Measurements from ENCODE around the gene BUD23. TPM values are rescaled to one million over a fixed set of nuclear protein-coding genes. Genes with fewer than 3 reads are reported as not detected.

BUD23 gene
- polyA plus RNA-seq, 1 experiment = 48.6 TPM

DNA sequence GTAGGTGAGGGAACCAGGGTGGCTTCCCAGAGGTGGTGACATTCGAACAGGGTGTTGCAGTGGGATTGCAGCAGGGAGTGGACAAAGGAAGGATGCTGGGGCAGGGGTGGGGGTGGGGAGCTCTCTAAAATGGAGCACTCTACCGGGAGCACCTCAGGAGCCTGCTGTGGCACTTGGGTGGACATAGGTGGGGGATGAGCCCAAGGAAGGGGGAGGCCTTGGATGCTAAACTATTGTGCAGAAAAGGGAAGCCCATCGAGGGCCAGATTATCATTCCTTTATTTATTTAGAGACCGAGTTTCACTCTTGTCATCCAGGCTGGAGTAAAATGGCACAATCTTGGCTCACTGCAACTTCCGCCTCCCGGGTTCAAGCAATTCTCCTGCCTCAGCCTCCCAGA lies 39.4 kb downstream of the BUD23 start:
- TF ChIP-seq, protein P1, sequence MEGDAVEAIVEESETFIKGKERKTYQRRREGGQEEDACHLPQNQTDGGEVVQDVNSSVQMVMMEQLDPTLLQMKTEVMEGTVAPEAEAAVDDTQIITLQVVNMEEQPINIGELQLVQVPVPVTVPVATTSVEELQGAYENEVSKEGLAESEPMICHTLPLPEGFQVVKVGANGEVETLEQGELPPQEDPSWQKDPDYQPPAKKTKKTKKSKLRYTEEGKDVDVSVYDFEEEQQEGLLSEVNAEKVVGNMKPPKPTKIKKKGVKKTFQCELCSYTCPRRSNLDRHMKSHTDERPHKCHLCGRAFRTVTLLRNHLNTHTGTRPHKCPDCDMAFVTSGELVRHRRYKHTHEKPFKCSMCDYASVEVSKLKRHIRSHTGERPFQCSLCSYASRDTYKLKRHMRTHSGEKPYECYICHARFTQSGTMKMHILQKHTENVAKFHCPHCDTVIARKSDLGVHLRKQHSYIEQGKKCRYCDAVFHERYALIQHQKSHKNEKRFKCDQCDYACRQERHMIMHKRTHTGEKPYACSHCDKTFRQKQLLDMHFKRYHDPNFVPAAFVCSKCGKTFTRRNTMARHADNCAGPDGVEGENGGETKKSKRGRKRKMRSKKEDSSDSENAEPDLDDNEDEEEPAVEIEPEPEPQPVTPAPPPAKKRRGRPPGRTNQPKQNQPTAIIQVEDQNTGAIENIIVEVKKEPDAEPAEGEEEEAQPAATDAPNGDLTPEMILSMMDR (IDR thresholded peaks at IDR 0.05; ENCODE audit: low read depth, low read length) = no peak
- Histone ChIP-seq H3K4me3 (ENCODE audit: low read depth, low read length) (no peak overlapping the region), H3K27ac (ENCODE audit: low read depth, low read length) (no peak overlapping the region), H3K9me3 (ENCODE audit: control insufficient read depth, insufficient read depth, low read length) (no peaks in the 10 kb centered on the region; the same call in 1 of the 2 replicates), H3K27me3 (ENCODE audit: control insufficient read depth, insufficient read depth, low read length) (peaks cover 8% of the 10 kb centered on the region)
- ChIA-PET POLR2A (no interaction called here), CTCF (interaction anchor here (4.6 kb wide), 1 partner anchor 116 kb away, joined by 93 read pairs; no protein-coding TSS in a partner anchor)
- DNase-seq (ENCODE audit: low read depth, low spot score) = no peak

DNA sequence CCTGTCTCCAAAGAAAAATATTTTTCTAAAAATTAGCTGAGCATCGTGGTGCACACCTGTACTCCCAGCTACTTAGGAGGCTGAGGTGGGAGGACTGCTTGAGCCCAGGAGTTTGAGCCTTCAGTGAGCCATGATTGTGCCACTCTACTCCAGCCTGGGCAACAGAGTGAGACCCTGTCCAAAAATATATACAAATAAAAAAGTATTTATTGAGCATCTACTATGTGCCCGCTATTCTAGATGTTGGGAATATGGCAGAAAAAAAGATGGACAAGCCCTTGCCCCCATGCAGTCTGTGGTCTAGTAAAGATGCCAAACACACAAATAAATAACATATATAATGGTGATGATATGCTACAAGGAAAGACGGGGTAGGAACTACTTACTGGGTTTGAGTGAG lies 40.4 kb downstream of the BUD23 start:
- Histone ChIP-seq H3K27ac (ENCODE audit: low read depth, low read length) (no peak overlapping the region), H3K4me3 (ENCODE audit: low read depth, low read length) (no peak overlapping the region), H3K9me3 (ENCODE audit: control insufficient read depth, insufficient read depth, low read length) (no peaks in the 10 kb centered on the region; the same call in 1 of the 2 replicates), H3K27me3 (ENCODE audit: control insufficient read depth, insufficient read depth, low read length) (peaks cover 8% of the 10 kb centered on the region)
- POLR2A ChIA-PET = no interaction called here
- TF ChIP-seq, protein P1 (IDR thresholded peaks at IDR 0.05; ENCODE audit: low read depth, low read length) = no peak
- CTCF ChIA-PET = interaction anchor here (0.7 to 4.6 kb wide), 2 partner anchors 117 to 303 kb away, joined by 3 to 93 read pairs; no protein-coding TSS in a partner anchor
- DNase-seq (ENCODE audit: low read depth, low spot score) = no peak

DNA sequence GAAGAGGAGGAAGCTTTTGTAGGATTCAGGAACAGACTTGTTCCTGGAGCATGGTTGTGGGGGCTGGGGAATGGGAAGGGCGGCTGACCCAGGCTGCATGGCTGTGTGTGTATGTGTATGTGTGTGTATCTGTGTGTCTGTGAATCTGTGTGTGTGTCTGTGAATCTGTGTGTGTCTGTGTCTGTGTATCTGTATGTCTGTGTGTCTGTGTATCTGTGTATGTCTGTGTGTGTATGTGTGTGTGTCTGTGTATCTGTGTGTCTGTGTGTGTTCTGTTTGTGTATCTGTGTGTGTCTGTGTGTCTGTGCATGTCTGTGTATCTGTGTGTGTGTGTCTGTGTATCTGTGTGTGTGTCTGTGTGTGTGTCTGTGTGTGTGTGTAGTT lies 42.7 kb downstream of the BUD23 start:
- ChIA-PET CTCF (interaction anchor here (0.5 to 4.6 kb wide), 11 partner anchors 8 to 138 kb away, joined by 3 to 93 read pairs (median 6); partner anchors contain the start of gene ABHD11), POLR2A (interaction anchor here (1.2 kb wide), 1 partner anchor 119 kb away, joined by 3 read pairs; no protein-coding TSS in a partner anchor)
- H3K9me3 ChIP-seq (ENCODE audit: control insufficient read depth, insufficient read depth, low read length) = no peaks in the 10 kb centered on the region
- no peak for DNase-seq (ENCODE audit: low read depth, low spot score)
- H3K4me3 ChIP-seq (ENCODE audit: low read depth, low read length) = no peak overlapping the region
- TF ChIP-seq, protein P1 (IDR thresholded peaks at IDR 0.05; ENCODE audit: low read depth, low read length) = no peak
- H3K27ac ChIP-seq (ENCODE audit: low read depth, low read length) = no peak overlapping the region
- H3K27me3 ChIP-seq (ENCODE audit: control insufficient read depth, insufficient read depth, low read length) = peaks cover 8% of the 10 kb centered on the region

DNA sequence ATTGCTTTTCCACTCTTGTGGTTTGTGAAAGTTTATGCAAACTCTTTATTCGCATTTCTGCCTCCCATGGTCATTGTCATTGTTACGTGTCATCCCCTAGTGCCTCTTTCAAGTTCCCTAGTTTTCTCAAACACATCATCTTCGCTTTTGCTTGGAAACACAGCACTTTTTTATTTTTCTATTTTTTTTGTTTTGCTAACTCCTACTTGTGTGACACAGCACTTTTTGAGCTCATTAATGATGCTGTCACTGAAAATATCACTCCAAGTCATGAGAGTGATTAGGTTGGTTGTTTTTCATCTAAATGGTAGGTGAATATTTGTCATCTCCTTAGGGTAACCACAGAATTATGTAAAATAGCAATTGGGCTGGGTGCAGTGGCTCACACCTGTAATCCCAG lies 44.6 kb downstream of the BUD23 start:
- Histone ChIP-seq H3K27me3 (ENCODE audit: control insufficient read depth, insufficient read depth, low read length) (peaks cover 2% of the 10 kb centered on the region), H3K4me3 (ENCODE audit: low read depth, low read length) (no peak overlapping the region), H3K27ac (ENCODE audit: low read depth, low read length) (no peak overlapping the region), H3K9me3 (ENCODE audit: control insufficient read depth, insufficient read depth, low read length) (no peaks in the 10 kb centered on the region)
- CTCF ChIA-PET = interaction anchor here (1.0 to 2.6 kb wide), 3 partner anchors 48 to 121 kb away, joined by 3 to 22 read pairs (median 6); no protein-coding TSS in a partner anchor
- TF ChIP-seq, protein P1 (IDR thresholded peaks at IDR 0.05; ENCODE audit: low read depth, low read length) = no peak
- DNase-seq (ENCODE audit: low read depth, low spot score) = no peak
- POLR2A ChIA-PET = no interaction called here

DNA sequence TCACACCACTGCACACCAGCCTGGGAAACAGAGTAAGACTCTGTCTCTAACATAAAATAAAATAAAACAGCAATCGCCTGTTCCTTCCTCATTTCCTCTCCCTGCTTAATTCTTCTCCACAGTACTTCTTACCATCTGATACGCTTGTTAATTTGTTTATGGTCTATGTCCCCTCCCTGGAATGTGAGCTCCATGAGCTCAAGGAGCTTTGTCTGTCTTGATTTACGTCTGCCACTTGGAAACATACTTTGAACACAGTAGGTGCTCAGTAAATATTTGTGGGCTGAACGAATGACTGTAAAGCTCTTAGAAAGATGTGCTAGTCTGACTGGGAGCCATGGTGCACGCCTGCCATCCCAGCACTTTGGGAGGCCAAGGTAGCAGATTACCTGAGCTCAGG lies 45.2 kb downstream of the BUD23 start:
- CTCF ChIA-PET = interaction anchor here (1.0 to 2.6 kb wide), 3 partner anchors 48 to 122 kb away, joined by 3 to 22 read pairs (median 6); no protein-coding TSS in a partner anchor
- TF ChIP-seq, protein P1 (IDR thresholded peaks at IDR 0.05; ENCODE audit: low read depth, low read length) = no peak
- Histone ChIP-seq H3K27me3 (ENCODE audit: control insufficient read depth, insufficient read depth, low read length) (peaks cover 2% of the 10 kb centered on the region), H3K9me3 (ENCODE audit: control insufficient read depth, insufficient read depth, low read length) (no peaks in the 10 kb centered on the region), H3K4me3 (ENCODE audit: low read depth, low read length) (no peak overlapping the region), H3K27ac (ENCODE audit: low read depth, low read length) (no peak overlapping the region)
- DNase-seq (ENCODE audit: low read depth, low spot score) = no peak
- POLR2A ChIA-PET = interaction anchor here (0.7 to 0.8 kb wide), 3 partner anchors 9 to 16 kb away, joined by 4 to 5 read pairs (median 4); partner anchors contain the start of genes ABHD11 and STX1A

Measured in AG04450 (cell line).